Psoas muscle (tissue), 8 donors: ENCODE measurements around the gene HMG20B. TPM values are rescaled to one million over a fixed set of nuclear protein-coding genes. Genes with fewer than 3 reads are reported as not detected.

Source experiments
- ATAC-seq, 4 donors: fragments of 200-7000 bp; cut with Tn5 transposase; one replicate each; pipeline ENCODE4 v1.9.1; 2020; ENCODE audit warnings: moderate library complexity in 3 of 4, mild to moderate bottlenecking in 2 of 4
- DNase-seq, 2 donors: peaks; one replicate each; pipeline ENCODE4 v3.0.0-alpha.2; 2020
- H3K27ac ChIP-seq: fragments of 200-600 bp; one replicate; pipeline ENCODE4 v1.8.0; 2022
- H3K27me3 ChIP-seq, 3 donors: fragments of 200-600 bp in 1 of 3; one replicate each; pipeline versions ENCODE4 v1.6.1 to v1.8.0; 2013 to 2022; ENCODE audit warnings: low read length in 2 of 3, mild to moderate bottlenecking in 2 of 3, moderate library complexity in 1 of 3; ENCODE audit not compliant: insufficient read depth in 3 of 3
- H3K36me3 ChIP-seq, 2 donors: fragments of 200-600 bp in 1 of 2; one replicate each; pipeline versions ENCODE4 v1.6.1 to v1.8.0; 2013 to 2022; ENCODE audit warnings: low read depth in 1 of 2, mild to moderate bottlenecking in 1 of 2, moderate library complexity in 1 of 2; ENCODE audit not compliant: insufficient read depth in 1 of 2
- H3K4me1 ChIP-seq: fragments of 200-600 bp; one replicate; pipeline ENCODE4 v1.8.0; 2022
- H3K4me3 ChIP-seq: fragments of 200-600 bp; one replicate; pipeline ENCODE4 v1.8.0; 2022; ENCODE audit warnings: mild to moderate bottlenecking
- H3K9me3 ChIP-seq: fragments of 200-600 bp; one replicate; pipeline ENCODE4 v1.8.0; 2022
- WGBS, 3 donors: extraction: QIAGEN DNeasy Blood & Tissue Kit; methylation state at CpG; one replicate each; pipeline versions ENCODE4 v1.1.6 to v1.1.7; 2013; 5-methylcytosine and 5-hydroxymethylcytosine counted together
- intact Hi-C, 2 donors: fragments of 100-400 bp; cut with DNase I; formaldehyde crosslinking; loops; one replicate each; pipeline versions ENCODE4 v1.11.0 to v1.14.2; 2022
- polyA plus RNA-seq, 3 donors: library from polyadenylated mRNA; stranded (reverse); fragments of 200-250 nt; gene quantifications; one replicate each; pipeline ENCODE4 v1.2.3, GENCODE V29; 2013
- total RNA-seq, 4 donors: library from RNA; stranded (reverse); fragmentation: NEBNext Ultra II Directional in 2 of 4; extraction: Animal tissue kit (Norgen Biotek cat#: 25700) in 2 of 4; gene quantifications; one replicate each; pipeline versions ENCODE4 v1.2.1 to v1.2.4, GENCODE V29; 2021 to 2023
- TF ChIP-seq, protein P1 (sequence below): fragments of 200-600 bp; IDR thresholded peaks from one replicate; pipeline ENCODE4 v1.8.0; 2022; ENCODE audit warnings: antibody characterized with exemption
- donor health status: healthy with polysubstance abuse.
- donor health status: DM: no; HTN: no; CAD: no; lungs with moderate emphysema.
- donor health status: Bipolar disorder and iron deficiency.
- donor health status: healthy.
- donor health status: DM: yes; HTN: yes; CAD: no.
- donor health status: DM: no; HTN: no; CAD: no.
- donor health status: DM: no; HTN: no; CAD: no.
- donor health status: DM: yes; HTN: yes; CAD: no.

Gene HMG20B
- total and polyA plus RNA-seq, 7 donors: 14.3 to 27.2 (median 24.7) TPM

DNA sequence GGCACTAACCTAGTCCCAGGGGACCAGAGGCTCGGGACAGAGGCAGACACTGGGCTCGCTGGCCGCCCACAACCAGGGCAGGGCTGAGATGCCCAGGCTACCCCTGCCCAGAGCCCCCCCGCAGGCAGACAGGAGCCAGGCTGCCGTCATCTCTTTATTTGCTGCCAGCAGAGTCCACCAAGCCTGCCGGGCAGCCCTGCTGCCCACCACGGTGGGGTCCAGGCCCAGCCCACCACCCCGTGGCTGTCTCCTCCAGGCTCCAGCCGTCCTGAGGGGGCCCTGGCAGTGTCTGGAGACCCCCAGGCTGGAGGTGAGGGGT is 28.7 kb upstream of the HMG20B start:
- intact Hi-C loops: loop anchor here (2.0 kb wide), 1 partner anchor 75 kb away; no protein-coding TSS in a partner anchor
- 73 to 74% (median 74%) methylated on average over 7 to 9 of the region's 9 CpGs for WGBS, 3 donors
- peaks cover 0 to 13% of the 10 kb centered on the region in 2 donors for H3K36me3 ChIP-seq

DNA sequence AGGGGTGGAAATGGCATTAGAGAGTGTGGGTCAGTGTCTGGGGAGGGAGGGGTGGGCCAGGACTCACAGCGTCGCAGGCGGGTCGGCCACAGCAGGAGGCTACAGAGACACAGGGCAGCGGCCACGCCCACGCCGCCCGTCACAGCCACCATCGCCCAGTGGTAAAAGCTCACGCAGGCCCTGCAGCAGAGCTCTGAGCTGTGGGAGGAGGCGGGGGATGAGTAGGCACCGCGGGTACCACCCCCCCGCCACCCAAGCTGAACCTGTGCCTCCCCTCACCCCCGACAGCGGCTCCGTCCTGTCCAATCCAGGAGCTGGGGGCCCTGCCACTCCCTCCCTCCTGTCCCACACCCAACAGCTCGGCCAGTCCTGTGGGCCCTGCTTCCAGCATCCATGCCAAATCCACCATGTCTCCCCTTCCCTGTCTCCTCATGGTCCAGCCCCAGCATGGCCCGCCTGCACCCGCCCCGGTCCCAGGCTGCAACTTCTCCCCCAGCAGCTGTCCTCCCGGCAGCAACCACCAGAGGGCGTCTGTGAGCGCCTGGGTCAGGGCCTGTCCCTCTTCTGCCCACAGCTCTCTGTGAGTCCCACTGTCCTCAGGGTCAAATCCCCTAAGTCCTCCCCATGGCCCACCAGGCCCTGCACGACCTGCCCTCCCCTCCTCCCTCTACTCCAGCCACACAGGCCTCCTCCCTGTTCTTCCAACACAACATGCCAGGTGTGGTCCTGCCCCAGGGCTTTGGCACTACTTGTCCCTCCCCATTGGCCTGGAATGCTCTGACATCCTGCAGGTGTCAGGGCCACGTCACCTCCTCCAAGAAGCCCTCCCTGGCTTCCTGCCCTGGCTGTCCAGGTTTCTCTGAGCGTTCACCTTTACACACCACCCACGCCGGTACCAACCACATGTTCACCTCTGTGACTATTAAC is 27.7 kb upstream of the HMG20B start:
- WGBS, 3 donors: 60 to 73% (median 61%) methylated on average over 24 to 30 of the region's 30 CpGs
- Histone ChIP-seq H3K36me3 (peaks cover 0 to 20% of the 10 kb centered on the region in 2 donors), H3K27me3 (no peaks in the 10 kb centered on the region), H3K27ac (no peak overlapping the region), H3K4me1 (no peaks in the 10 kb centered on the region), H3K4me3 (no peak overlapping the region), H3K9me3 (no peaks in the 10 kb centered on the region)
- DNase-seq: peak; percentile 80 to 87
- intact Hi-C loops: loop anchor here (2.0 kb wide), 1 partner anchor 74 kb away; no protein-coding TSS in a partner anchor
- TF ChIP-seq, protein P1, sequence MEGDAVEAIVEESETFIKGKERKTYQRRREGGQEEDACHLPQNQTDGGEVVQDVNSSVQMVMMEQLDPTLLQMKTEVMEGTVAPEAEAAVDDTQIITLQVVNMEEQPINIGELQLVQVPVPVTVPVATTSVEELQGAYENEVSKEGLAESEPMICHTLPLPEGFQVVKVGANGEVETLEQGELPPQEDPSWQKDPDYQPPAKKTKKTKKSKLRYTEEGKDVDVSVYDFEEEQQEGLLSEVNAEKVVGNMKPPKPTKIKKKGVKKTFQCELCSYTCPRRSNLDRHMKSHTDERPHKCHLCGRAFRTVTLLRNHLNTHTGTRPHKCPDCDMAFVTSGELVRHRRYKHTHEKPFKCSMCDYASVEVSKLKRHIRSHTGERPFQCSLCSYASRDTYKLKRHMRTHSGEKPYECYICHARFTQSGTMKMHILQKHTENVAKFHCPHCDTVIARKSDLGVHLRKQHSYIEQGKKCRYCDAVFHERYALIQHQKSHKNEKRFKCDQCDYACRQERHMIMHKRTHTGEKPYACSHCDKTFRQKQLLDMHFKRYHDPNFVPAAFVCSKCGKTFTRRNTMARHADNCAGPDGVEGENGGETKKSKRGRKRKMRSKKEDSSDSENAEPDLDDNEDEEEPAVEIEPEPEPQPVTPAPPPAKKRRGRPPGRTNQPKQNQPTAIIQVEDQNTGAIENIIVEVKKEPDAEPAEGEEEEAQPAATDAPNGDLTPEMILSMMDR: peak; percentile 93
- ATAC-seq: peak; percentile 74 to 85 (median 80)

More for the DNA sequence above, 28.7 kb upstream of the HMG20B start:
- no peaks in the 10 kb centered on the region for H3K9me3 ChIP-seq
- H3K27me3 ChIP-seq: no peaks in the 10 kb centered on the region
- no peak overlapping the region for H3K27ac ChIP-seq
- TF ChIP-seq, protein P1: no peak
- no peaks in the 10 kb centered on the region for H3K4me1 ChIP-seq
- ATAC-seq (no peak), DNase-seq (no peak)
- H3K4me3 ChIP-seq: no peak overlapping the region

DNA sequence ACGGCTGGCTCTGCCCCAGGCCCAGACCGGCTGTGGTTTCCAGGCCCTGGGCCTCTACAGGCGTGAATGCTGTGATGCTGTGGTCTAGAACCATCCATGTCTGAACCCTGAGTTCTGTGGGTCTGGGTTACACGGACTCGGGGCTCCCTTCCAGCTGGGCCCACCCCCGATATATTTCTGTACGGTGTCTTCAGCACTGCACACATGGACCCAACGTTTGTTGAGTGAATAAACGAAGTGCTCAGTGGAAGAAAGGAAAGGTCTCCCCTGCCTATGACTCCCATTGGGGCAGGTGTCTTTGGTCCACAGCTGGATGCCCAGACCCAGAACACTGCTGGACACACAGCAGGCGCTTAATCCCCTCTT is 27.1 kb upstream of the HMG20B start:
- Histone ChIP-seq H3K9me3 (no peaks in the 10 kb centered on the region), H3K36me3 (peaks cover 0 to 25% of the 10 kb centered on the region in 2 donors)
- 74 to 80% (median 75%) methylated on average over 10 of the region's 10 CpGs for WGBS, 3 donors

DNA sequence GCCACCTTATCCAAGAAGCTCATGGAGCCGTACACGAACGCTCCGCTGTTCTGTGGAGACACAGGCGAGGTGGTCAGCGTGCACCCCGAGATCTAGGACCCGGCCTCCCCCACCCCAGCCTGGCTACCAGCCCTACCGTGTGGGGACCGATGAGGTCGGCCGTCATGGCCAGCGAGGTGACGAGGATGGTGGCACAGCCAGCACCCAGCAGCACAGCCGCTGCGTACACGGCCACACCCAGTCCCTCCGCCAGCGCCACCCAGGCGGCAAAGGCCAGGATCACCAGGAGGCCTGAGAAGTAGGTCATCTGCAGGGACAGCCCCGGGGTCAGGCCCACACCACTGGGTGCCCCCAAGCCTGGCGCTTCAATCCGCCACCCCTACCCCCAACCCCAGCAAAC is 26.6 kb upstream of the HMG20B start:
- WGBS, 3 donors: 88 to 92% (median 90%) methylated on average over 23 of the region's 23 CpGs
- intact Hi-C loops: no loop called here
- TF ChIP-seq, protein P1: no peak
- no peaks in the 10 kb centered on the region for H3K27me3 ChIP-seq
- H3K36me3 ChIP-seq: peaks cover 0 to 30% of the 10 kb centered on the region in 2 donors
- H3K4me1 ChIP-seq: no peaks in the 10 kb centered on the region
- no peak for ATAC-seq
- no peak overlapping the region for H3K4me3 ChIP-seq
- DNase-seq: no peak
- H3K9me3 ChIP-seq: no peaks in the 10 kb centered on the region
- H3K27ac ChIP-seq: no peak overlapping the region

More for the DNA sequence above, 27.1 kb upstream of the HMG20B start:
- Histone ChIP-seq H3K27ac (no peak overlapping the region), H3K27me3 (no peaks in the 10 kb centered on the region), H3K4me1 (no peaks in the 10 kb centered on the region), H3K4me3 (no peak overlapping the region)
- DNase-seq (no peak), ATAC-seq (no peak)
- TF ChIP-seq, protein P1: no peak
- intact Hi-C loops: loop anchor here (2.0 kb wide), 1 partner anchor 73 kb away; no protein-coding TSS in a partner anchor
